Stimulated activated CD4-positive, alpha-beta T cell treated with anti-CD3 and anti-CD28 coated beads, Interleukin-1b, Interleukin-23, amount 100 ng/mL, for 1 hour (primary cell): ENCODE results near the gene NUDT14.

Experiments used
- DNase-seq, 2 donors: peaks; one replicate each; pipeline ENCODE4 v3.0.0-alpha.2; 2020; ENCODE audit warnings: low read depth in 2 of 2

Gene NUDT14

DNA sequence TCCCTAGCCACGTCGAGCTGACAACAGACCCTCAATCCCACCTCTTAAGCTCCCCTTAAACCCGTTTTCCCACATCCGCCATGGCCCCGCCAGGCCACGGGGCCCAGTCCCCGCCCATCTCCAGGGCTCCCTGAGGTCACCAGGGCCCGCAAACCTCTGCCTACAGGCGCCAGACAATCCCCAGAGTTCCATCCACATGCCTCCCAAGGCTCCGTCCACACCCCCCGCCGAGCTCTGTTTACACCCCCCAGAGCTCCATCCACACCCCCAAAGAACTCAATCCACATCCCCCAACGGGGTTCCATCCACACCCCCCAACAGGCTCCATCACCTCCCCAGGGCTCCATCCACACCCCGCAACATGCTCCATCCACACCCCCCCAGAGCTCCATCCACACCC, 21.8 kb downstream of the NUDT14 start:
- DNase-seq: no peak

GRCh38 chr14:105158794-105159193, 22.3 kb downstream of the NUDT14 start:
- no peak for DNase-seq

GRCh38 chr14:105157872-105158271, 23.2 kb downstream of the NUDT14 start:
- no peak for DNase-seq

DNA sequence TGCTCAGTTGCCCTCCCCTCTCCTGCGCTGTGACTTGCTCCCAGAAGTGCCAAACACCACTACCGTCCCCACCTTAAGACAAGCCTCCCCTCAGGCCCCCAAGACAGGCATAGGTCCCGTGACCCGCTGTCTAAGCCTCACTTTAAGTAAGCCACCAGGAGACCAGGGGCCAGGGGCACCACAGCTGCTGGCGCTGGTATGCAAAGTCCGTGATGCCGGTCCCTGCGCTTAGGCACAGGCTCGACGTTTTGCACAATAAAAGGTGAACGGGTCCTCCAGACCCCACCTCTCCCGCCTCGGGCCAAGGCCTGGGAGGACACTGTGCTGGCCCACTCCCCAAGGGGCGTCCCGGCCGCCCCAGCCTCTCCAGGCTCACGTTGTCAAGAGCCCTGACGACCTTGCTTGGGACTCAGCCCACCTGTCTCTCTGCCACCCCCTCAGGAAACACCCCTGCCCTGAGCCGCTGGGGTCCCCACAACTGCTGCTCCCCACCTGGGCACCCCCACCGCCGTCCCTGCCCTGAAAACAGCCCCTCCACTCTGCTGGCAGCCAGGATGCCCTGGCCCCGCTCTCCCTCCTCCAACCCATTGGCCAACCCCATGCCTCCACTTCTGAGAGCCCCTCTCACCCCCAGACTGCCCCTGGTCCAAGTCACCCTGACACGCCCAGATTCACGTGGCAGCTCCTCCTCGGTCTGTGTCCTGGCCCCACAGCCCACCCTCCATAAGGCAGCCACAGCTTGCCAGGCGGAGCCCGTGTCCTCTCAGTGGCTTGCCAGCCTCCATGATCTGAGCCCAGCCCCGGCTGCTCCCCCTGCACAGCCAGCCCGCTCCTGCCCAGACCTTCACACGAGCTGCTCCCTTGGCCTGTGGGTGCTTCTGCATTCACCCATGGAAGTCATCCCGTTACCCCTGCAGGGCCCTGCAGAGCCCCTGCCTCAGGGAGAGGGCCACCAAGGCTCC, 24.4 kb downstream of the NUDT14 start:
- DNase-seq: no peak

- DNase-seq: no peak
These were observed 25.3 kb downstream of the NUDT14 start for GRCh38 chr14:105155681-105156413.

DNA sequence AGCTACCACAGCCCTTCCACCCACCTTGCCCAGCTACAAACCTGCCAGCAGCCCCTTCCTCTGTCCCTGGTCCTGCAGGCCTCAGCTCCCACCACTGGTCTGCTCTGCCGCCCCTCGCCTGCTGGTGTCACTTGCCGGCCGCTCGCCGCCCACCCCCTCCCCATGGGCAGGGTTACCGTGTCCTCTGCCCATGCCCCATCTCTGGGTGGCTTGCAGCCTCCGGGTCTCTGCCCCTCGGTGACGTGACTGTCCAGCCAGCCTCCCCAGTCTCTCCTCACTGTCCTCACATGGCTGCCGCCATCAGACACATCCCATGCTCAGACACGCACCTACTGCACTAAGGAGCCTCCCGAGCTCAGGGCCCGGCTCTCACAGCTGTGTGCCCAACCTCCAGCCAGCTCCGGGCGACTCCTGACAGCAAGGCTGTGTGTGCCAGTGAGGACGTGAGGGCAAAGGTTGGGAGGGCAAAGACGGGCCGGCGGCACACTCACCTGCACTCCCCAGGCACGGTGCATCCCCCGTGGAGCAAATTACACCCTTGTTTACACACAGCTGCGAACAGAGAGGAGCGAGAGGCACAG, 26.0 kb downstream of the NUDT14 start:
- DNase-seq: no peak

- no peak for DNase-seq
These were observed 26.6 kb downstream of the NUDT14 start for GRCh38 chr14:105154476-105154871.

DNA sequence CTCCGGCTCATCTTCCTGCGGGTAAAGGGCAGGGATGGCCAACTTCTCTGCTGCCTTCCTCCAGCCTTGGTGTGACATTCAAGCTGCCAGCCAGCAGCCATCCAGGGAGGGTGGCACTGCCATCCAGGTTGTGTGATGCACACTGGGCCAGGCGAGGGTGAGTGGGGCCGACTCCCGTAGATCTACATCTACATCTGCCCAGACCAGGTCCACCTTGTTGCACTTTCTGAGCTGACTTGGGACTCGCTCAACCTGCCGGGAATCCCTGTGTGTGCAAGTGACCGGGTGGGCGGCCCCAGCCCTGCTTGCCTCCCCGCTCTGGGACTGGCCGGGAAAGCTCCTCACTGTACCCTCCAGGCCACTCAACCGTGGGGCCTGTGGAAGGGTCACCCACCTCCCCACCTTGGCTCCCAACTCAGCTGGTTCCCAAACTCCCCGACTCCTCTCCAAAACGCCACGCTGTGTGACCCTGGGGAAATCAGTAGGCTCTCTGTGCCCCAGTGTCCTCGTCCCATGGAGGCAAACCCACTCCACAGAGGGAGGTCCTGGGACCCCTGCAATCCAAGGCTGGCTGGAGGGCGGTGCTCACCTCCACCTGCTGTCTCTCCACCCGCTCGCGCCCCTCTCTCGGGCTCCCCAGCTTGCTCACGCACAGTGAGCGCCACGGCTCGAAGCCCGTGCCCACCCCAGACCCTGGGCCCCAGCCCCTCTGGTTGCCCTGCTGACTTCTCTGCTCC, 27.2 kb downstream of the NUDT14 start:
- no peak for DNase-seq

GRCh38 chr14:105153331-105153731, 27.8 kb downstream of the NUDT14 start:
- DNase-seq: no peak

DNA sequence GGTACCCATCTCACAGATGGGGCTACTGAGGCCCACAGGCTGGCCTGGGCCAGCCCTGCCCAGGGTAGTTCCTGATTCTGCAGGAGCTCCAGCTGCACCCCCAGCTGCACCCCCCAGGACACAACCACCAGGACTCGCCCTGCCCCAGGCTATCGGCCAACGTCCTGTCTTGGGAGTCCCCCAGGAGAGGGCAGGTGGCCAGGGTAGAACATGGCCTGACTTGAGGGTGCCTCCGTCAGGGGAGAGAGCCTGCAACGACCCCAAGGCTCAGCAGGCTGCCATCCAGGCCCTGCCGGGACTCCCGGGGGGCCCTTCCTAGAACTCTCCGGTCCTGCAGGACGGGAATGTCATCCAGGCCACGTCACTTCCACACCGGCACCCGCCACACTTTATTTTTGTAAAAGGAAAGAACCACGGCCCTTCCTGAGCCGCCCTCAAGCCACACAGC, 28.3 kb downstream of the NUDT14 start:
- no peak for DNase-seq

DNA sequence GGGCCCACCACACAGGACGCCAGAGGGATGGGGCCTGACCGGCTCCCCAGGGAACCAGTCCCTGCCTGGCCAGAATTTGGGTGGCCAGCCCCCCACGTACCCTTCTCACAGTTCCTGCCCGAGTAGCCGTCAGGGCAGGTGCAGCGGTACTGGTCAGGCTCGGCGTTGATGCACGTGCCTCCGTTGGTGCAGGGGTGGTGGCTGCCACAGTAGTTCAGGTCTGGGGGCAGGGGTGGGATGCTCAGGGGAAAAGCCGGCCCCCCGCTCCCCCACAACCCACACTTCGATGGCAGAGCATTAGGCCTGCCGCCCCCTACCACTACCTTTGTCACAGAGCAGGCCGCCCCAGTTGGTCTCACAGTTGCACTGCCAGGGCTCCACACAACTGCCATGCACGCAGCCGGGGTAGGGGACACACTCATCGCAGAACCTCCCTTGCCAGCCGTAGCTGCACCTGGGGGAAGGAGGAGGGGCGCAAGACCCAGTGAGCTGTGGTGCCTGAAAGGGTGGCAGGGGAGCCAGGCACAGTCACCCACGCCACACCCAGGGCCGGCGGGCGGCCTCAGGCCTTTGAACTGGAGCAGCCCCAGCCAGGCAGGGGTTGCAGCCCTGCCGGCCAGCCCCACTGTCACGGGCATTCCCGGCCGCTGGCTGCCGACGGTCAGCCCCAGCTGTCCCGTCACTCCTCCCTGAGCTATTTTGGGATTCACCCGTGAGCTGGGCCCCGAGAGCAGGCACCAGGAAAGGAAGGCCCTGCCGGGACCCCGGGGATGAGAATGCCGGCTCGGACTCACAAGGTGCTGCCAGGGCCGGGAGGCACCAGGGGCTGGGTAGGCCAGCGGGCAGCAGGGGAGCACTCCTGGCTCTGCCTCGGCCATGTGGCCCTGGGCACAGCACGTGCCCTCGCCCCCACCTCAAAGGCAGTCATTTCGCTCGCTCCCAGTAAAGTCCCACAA, 29.0 kb downstream of the NUDT14 start:
- DNase-seq: no peak

- DNase-seq: no peak
These were observed 29.9 kb downstream of the NUDT14 start for GRCh38 chr14:105151084-105151837.

DNA sequence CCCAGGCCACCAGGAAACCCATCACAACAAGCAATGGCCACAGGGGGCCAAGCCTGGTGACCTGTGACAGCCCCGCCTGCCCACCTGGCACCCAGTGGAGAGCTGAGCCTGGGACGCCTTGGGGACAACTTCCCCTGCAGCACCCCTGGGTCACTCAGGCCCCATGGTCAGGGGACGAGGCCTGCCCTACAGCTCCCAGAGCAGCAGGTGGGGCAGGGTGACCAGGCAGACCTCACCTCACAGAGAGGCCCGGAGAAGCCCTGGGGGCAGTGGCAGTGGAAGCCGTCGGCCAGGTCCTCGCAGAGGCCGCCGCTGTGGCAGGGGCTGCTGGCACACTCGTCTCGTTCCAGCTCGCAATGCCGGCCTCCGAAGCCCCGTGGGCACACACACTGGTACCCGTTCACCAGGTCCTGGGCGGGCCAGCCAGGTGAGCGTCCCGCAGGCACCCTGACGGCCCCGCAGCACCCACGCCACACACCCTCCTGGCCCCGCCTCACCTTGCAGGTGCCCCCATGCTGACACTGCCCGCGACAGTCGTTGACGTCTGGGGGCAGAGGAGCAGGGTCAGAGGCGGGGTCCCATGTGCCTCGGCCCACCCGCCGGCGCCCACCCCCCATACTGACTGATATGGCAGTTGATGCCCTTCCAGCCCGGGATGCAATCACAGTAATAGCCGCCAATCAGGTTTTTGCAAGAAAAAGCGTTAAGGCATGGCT, 30.6 kb downstream of the NUDT14 start:
- DNase-seq: no peak

- no peak for DNase-seq
These were observed 31.1 kb downstream of the NUDT14 start for GRCh38 chr14:105150026-105150367.

GRCh38 chr14:105149146-105149781, 31.8 kb downstream of the NUDT14 start:
- DNase-seq: no peak

- no peak for DNase-seq
These were observed 32.4 kb downstream of the NUDT14 start for GRCh38 chr14:105148604-105149145.

- no peak for DNase-seq
These were observed 33.2 kb downstream of the NUDT14 start for GRCh38 chr14:105147671-105148603.
